GM12878 (cell line): ENCODE measurements around the gene BCAN. TPM values are rescaled to one million over a fixed set of nuclear protein-coding genes. Genes with fewer than 3 reads are reported as not detected.

Experiments
- ATAC-seq: fragments of 200-7000 bp; cut with Tn5 transposase; 3 replicates; pipeline ENCODE4 v1.9.1; 2020; ENCODE audit warnings: mild to moderate bottlenecking, moderate library complexity
- BruUV-seq: library from RNA; stranded (reverse); fragments of 400-500 nt; replicated peaks from 2 replicates; lab custom pipeline; 2021; lab: Mats Ljungman, UMichigan
- CTCF ChIA-PET: fragments of 300-600 bp; sonication (Branson Sonifier 250); formaldehyde crosslinking; extraction: SDS; loops from one replicate; lab custom pipeline; 2021; ENCODE audit warnings: inconsistent platforms; lab: Yijun Ruan, JAX
- POLR2A ChIA-PET: fragments of 350-600 bp; formaldehyde crosslinking; extraction: SDS; loops from one replicate; lab custom pipeline; 2021; ENCODE audit warnings: inconsistent platforms; lab: Charles Lee
- RAD21 ChIA-PET: fragments of 300-600 bp; sonication (Branson Sonifier 250); formaldehyde crosslinking; loops from one replicate; lab custom pipeline; 2023; ENCODE audit warnings: antibody characterized with exemption; ENCODE audit not compliant: unreplicated experiment; lab: Charles Lee
- SMC1A ChIA-PET: fragments of 300-600 bp; sonication (Branson Sonifier 250); formaldehyde crosslinking; loops from one replicate; lab custom pipeline; 2023; ENCODE audit not compliant: unreplicated experiment, uncharacterized antibody; lab: Charles Lee
- DNase-seq: peaks from one replicate; pipeline ENCODE4 v3.0.0-alpha.2; 2011; ENCODE audit warnings: low read depth, low spot score
- FAIRE-seq: peaks from 3 replicates; lab custom pipeline; 2011; peaks lifted over from hg19 to GRCh38; lab: Jason Lieb, UNC
- H2AFZ ChIP-seq: 2 replicates; pipeline ENCODE4 v1.6.0; 2011; ENCODE audit warnings: low read depth, low read length, control low read depth; ENCODE audit not compliant: control insufficient read depth
- H3K27ac ChIP-seq: 2 replicates; pipeline ENCODE4 v1.5.1; 2011; ENCODE audit warnings: control low read depth; ENCODE audit not compliant: control insufficient read depth, insufficient read depth
- H3K27me3 ChIP-seq, 2 experiments: replicated peaks in 1 of 2; 2 replicates each; pipeline versions ENCODE4 v1.6.0 to v1.6.1; 2011; ENCODE audit warnings: low read length in 1 of 2; ENCODE audit not compliant: control insufficient read depth in 2 of 2, insufficient read depth in 2 of 2
- H3K36me3 ChIP-seq, 2 experiments: 2 replicates each; pipeline ENCODE4 v1.5.1; 2011; ENCODE audit warnings: low read length in 1 of 2; ENCODE audit not compliant: control insufficient read depth in 2 of 2, insufficient read depth in 2 of 2
- H3K4me1 ChIP-seq: 2 replicates; pipeline ENCODE4 v1.6.1; 2011; ENCODE audit warnings: mild to moderate bottlenecking, low read length, moderate library complexity, mixed read lengths; ENCODE audit not compliant: control insufficient read depth, insufficient read depth
- H3K4me2 ChIP-seq: 2 replicates; pipeline ENCODE4 v1.6.0; 2011; ENCODE audit warnings: control low read depth; ENCODE audit not compliant: control insufficient read depth, insufficient read depth
- H3K4me3 ChIP-seq: fragments of 200-600 bp; sonication (generic); 2 replicates; pipeline ENCODE4 v1.5.1; 2016
- H3K79me2 ChIP-seq: 2 replicates; pipeline ENCODE4 v1.6.0; 2011; ENCODE audit warnings: low read length; ENCODE audit not compliant: control insufficient read depth, insufficient read depth
- H3K9ac ChIP-seq: 2 replicates; pipeline ENCODE4 v1.8.0; 2011; ENCODE audit warnings: low read length, control low read depth, mixed read lengths; ENCODE audit not compliant: control insufficient read depth, insufficient read depth
- H3K9me3 ChIP-seq: replicated peaks from 3 replicates; pipeline ENCODE4 v1.5.1; 2011; ENCODE audit warnings: mild to moderate bottlenecking, low read length; ENCODE audit not compliant: control insufficient read depth, insufficient read depth
- H4K20me1 ChIP-seq: 2 replicates; pipeline ENCODE4 v1.6.0; 2011; ENCODE audit not compliant: control insufficient read depth, insufficient read depth
- ATF7 ChIP-seq: fragments of 450-650 bp; IDR thresholded peaks from 2 replicates; pipeline ENCODE4 v1.6.1; 2016; ENCODE audit warnings: low read depth, mild to moderate bottlenecking
- BCL3 ChIP-seq: IDR thresholded peaks from 2 replicates; pipeline ENCODE4 v1.6.1; 2011; ENCODE audit warnings: borderline replicate concordance, low read depth, mild to moderate bottlenecking, moderate library complexity, low read length; ENCODE audit not compliant: insufficient read depth, poor library complexity, severe bottlenecking
- ETV6 ChIP-seq, 2 experiments: fragments of 450-650 bp in 1 of 2; IDR thresholded peaks in 1 of 2; conservative IDR thresholded peaks in 1 of 2; 2 replicates each; pipeline ENCODE4 v1.6.1; 2014; ENCODE audit warnings: antibody characterized with exemption in 1 of 2, borderline replicate concordance in 1 of 2, low read depth in 1 of 2, mild to moderate bottlenecking in 1 of 2, moderate library complexity in 1 of 2
- IRF4 ChIP-seq: IDR thresholded peaks from 2 replicates; pipeline ENCODE4 v1.6.1; 2011; ENCODE audit warnings: low read depth, low read length
- MYB ChIP-seq: fragments of 150-350 bp; IDR thresholded peaks from 2 replicates; pipeline ENCODE4 v1.6.1; 2014; ENCODE audit warnings: mild to moderate bottlenecking, low read depth, low read length, borderline replicate concordance
- NFXL1 ChIP-seq: fragments of 450-650 bp; IDR thresholded peaks from 2 replicates; pipeline ENCODE4 v1.6.1; 2017; ENCODE audit warnings: antibody characterized with exemption, mild to moderate bottlenecking, borderline replicate concordance
- NFYA ChIP-seq: IDR thresholded peaks from 2 replicates; pipeline ENCODE4 v1.6.1; 2011; ENCODE audit warnings: low read depth, mild to moderate bottlenecking, low read length, improper control_type of control experiment, borderline replicate concordance
- NR2C2 ChIP-seq: IDR thresholded peaks from 2 replicates; pipeline ENCODE4 v1.6.1; 2011; ENCODE audit warnings: borderline replicate concordance, low read depth; ENCODE audit not compliant: control insufficient read depth, insufficient read length
- PAX8 ChIP-seq: fragments of 450-650 bp; IDR thresholded peaks from 2 replicates; pipeline ENCODE4 v1.6.1; 2017; ENCODE audit warnings: mild to moderate bottlenecking, moderate library complexity
- SIN3A ChIP-seq: IDR thresholded peaks from 2 replicates; pipeline ENCODE4 v1.6.1; 2012; ENCODE audit warnings: low read depth, low read length, improper control_type of control experiment
- TBL1XR1 ChIP-seq: IDR thresholded peaks from 2 replicates; pipeline ENCODE4 v1.6.1; 2012; ENCODE audit warnings: low read depth, low read length, improper control_type of control experiment
- YBX1 ChIP-seq: fragments of 450-650 bp; IDR thresholded peaks from 2 replicates; pipeline ENCODE4 v1.6.1; 2016; ENCODE audit warnings: antibody characterized with exemption
- WGBS: methylation state at CpG from one replicate; pipeline ENCODE4 v1.1.6; 2016; ENCODE audit warnings: low lambda C conversion rate; ENCODE audit not compliant: insufficient replicate concordance, insufficient coverage; ENCODE audit errors: missing lambda C conversion rate; 5-methylcytosine and 5-hydroxymethylcytosine counted together
- in situ Hi-C: fragments of 300-500 bp; cut with MboI; formaldehyde crosslinking; loops from 9 replicates; pipeline ENCODE4 v1.14.3; 2018; ENCODE audit warnings: mixed read lengths
- intact Hi-C: fragments of 100-400 bp; cut with micrococcal nuclease; formaldehyde crosslinking; loops from one replicate; pipeline ENCODE4 v1.14.2; 2022; ENCODE audit not compliant: unreplicated experiment
- polyA plus RNA-seq, 11 experiments: library from polyadenylated mRNA; depleted of rRNA in 4 of 11; unstranded in 6 of 11; stranded (reverse) in 5 of 11; fragments of >200 nt; fragmentation: Nextera tagmentation in 4 of 11; fragmentation: Illumina TruSeq in 1 of 11; extraction: Ambion mirVana in 4 of 11; extraction: Trizol in 1 of 11; gene quantifications; 1 replicate in 1 of 11; 2 replicates in 10 of 11; pipeline versions ENCODE4 v1.2.1 to v1.2.3, GENCODE V29; 2011 to 2016; ENCODE audit warnings: inconsistent platforms in 2 of 11, missing spikeins in 2 of 11, low read depth in 1 of 11
- total RNA-seq, 4 experiments: library from RNA; depleted of rRNA in 3 of 4; stranded (reverse); fragments of >200 nt in 3 of 4; fragmentation: Illumina TruSeq in 1 of 4; extraction: Trizol in 1 of 4; gene quantifications; 2 replicates each; pipeline versions ENCODE4 v1.2.1 to v1.2.3, GENCODE V29; 2013 to 2021
- TF ChIP-seq, protein P1 (sequence below): fragments of 450-650 bp; IDR thresholded peaks from 2 replicates; pipeline ENCODE4 v1.6.1; 2017; ENCODE audit warnings: low read depth, mild to moderate bottlenecking, moderate library complexity
- TF ChIP-seq, protein P2 (sequence below): IDR thresholded peaks from 2 replicates; pipeline ENCODE4 v1.6.1; 2012; ENCODE audit warnings: improper control_type of control experiment, low read depth, low read length; ENCODE audit not compliant: insufficient replicate concordance

BCAN gene
- total and polyA plus RNA-seq, 10 of the 15 experiments (the other 5 are each of a cell fraction or from before 2014, with no cell fraction given): 0.05 to 1.3 (median 0.18) TPM; not detected in 1

DNA sequence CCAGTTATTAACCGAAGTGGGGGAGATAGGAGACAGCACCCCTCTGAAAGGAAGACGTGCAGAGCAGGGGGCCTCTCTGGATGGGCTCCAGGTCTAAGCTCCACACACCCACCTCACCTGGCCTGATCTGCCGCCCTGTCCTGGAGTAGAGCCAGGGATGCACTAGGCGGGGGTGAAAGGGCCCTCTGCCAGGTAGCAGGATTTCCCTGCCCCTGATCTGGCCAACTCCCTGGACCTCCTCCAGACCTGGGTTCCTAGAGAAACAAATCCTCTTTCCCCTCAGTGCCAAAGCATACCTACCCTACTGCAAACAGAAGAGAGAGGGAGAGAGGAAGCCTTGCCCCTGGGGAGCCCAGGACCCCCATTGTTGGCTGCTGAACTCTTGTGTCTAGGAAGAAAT is 61.4 kb downstream of the BCAN start (continued):
- TF ChIP-seq ETV6 (conservative IDR thresholded peaks at IDR 0.05 in 1 of 2, IDR thresholded peaks at IDR 0.05 in 1 of 2; ENCODE audit: borderline replicate concordance in 1 of 2, low read depth in 1 of 2): no peak
- TF ChIP-seq NFXL1: no peak
- TF ChIP-seq, all 136 proteins: peak for 0

GRCh38 chr1:156703741-156704140 is 61.8 kb downstream of the BCAN start:
- Histone ChIP-seq H3K4me3 (no peak overlapping the region), H4K20me1 (no peaks in the 10 kb centered on the region; the same call in 1 of the 2 replicates), H3K27ac (no peak overlapping the region), H3K9me3 (no peaks in the 10 kb centered on the region), H3K79me2 (no peaks in the 10 kb centered on the region), H3K9ac (no peak overlapping the region), H3K4me1 (peaks cover 6% of the 10 kb centered on the region), H3K27me3 (peaks cover 10 to 15% of the 10 kb centered on the region in 2 experiments), H2AFZ (no peak overlapping the region), H3K36me3 (no peaks in the 10 kb centered on the region), H3K4me2 (no peak overlapping the region)
- intact Hi-C loops (no loop called here), in situ Hi-C loops (no loop called here)
- FAIRE-seq: no peak
- SMC1A ChIA-PET: interaction anchor here (1.0 to 1.1 kb wide), 3 partner anchors 14 to 18 kb away, joined by 3 to 6 read pairs (median 3); no protein-coding TSS in a partner anchor
- no peak for DNase-seq
- whole genome bisulfite sequencing: 23% methylated on average over 4 of the region's 4 CpGs
- POLR2A ChIA-PET: interaction anchor here (0.5 to 0.6 kb wide), 2 partner anchors 10 to 122 kb away, joined by 3 to 4 read pairs; no protein-coding TSS in a partner anchor
- BruUV-seq: no TSS peak
- RAD21 ChIA-PET: interaction anchor here (1.4 to 1.7 kb wide), 2 partner anchors 14 to 22 kb away, joined by 3 to 5 read pairs; no protein-coding TSS in a partner anchor
- CTCF ChIA-PET: interaction anchor here (1.4 to 9.5 kb wide), 4 partner anchors 9 to 43 kb away, joined by 3 to 157 read pairs (median 8); no protein-coding TSS in a partner anchor
- no peak for ATAC-seq
- TF ChIP-seq NFYA: no peak
- TF ChIP-seq, protein P1, sequence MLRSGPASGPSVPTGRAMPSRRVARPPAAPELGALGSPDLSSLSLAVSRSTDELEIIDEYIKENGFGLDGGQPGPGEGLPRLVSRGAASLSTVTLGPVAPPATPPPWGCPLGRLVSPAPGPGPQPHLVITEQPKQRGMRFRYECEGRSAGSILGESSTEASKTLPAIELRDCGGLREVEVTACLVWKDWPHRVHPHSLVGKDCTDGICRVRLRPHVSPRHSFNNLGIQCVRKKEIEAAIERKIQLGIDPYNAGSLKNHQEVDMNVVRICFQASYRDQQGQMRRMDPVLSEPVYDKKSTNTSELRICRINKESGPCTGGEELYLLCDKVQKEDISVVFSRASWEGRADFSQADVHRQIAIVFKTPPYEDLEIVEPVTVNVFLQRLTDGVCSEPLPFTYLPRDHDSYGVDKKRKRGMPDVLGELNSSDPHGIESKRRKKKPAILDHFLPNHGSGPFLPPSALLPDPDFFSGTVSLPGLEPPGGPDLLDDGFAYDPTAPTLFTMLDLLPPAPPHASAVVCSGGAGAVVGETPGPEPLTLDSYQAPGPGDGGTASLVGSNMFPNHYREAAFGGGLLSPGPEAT: no peak
- no peak for TF ChIP-seq PAX8
- TF ChIP-seq SIN3A: no peak
- TF ChIP-seq, protein P2, sequence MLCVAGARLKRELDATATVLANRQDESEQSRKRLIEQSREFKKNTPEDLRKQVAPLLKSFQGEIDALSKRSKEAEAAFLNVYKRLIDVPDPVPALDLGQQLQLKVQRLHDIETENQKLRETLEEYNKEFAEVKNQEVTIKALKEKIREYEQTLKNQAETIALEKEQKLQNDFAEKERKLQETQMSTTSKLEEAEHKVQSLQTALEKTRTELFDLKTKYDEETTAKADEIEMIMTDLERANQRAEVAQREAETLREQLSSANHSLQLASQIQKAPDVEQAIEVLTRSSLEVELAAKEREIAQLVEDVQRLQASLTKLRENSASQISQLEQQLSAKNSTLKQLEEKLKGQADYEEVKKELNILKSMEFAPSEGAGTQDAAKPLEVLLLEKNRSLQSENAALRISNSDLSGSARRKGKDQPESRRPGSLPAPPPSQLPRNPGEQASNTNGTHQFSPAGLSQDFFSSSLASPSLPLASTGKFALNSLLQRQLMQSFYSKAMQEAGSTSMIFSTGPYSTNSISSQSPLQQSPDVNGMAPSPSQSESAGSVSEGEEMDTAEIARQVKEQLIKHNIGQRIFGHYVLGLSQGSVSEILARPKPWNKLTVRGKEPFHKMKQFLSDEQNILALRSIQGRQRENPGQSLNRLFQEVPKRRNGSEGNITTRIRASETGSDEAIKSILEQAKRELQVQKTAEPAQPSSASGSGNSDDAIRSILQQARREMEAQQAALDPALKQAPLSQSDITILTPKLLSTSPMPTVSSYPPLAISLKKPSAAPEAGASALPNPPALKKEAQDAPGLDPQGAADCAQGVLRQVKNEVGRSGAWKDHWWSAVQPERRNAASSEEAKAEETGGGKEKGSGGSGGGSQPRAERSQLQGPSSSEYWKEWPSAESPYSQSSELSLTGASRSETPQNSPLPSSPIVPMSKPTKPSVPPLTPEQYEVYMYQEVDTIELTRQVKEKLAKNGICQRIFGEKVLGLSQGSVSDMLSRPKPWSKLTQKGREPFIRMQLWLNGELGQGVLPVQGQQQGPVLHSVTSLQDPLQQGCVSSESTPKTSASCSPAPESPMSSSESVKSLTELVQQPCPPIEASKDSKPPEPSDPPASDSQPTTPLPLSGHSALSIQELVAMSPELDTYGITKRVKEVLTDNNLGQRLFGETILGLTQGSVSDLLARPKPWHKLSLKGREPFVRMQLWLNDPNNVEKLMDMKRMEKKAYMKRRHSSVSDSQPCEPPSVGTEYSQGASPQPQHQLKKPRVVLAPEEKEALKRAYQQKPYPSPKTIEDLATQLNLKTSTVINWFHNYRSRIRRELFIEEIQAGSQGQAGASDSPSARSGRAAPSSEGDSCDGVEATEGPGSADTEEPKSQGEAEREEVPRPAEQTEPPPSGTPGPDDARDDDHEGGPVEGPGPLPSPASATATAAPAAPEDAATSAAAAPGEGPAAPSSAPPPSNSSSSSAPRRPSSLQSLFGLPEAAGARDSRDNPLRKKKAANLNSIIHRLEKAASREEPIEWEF: no peak
- no peak for TF ChIP-seq IRF4
- TF ChIP-seq YBX1: no peak
- TF ChIP-seq BCL3: no peak
- no peak for TF ChIP-seq TBL1XR1
- no peak for TF ChIP-seq MYB
- TF ChIP-seq ATF7: no peak
- no peak for TF ChIP-seq NR2C2
